ENCODE results near the gene SLC25A12.
"Not testable (repeated sequence)": the region's sequence is repeated elsewhere in the genome, so short reads cannot be mapped to it uniquely, and the experiment has no call there.

SLC25A12 gene

GRCh38 chr2:171792157-171792556, 101.9 kb downstream of the SLC25A12 start:
- DNase-seq (ENCODE audit: low read depth in 1 of 2, low spot score in 1 of 2): no peak

GRCh38 chr2:171791361-171791760, 102.7 kb downstream of the SLC25A12 start:
- no peak for DNase-seq (ENCODE audit: low read depth in 1 of 2, low spot score in 1 of 2)

- no peak for DNase-seq (ENCODE audit: low read depth in 1 of 2, low spot score in 1 of 2)
Observed at GRCh38 chr2:171789956-171790355, 104.1 kb downstream of the SLC25A12 start.

- DNase-seq (ENCODE audit: low read depth in 1 of 2, low spot score in 1 of 2): no peak
Observed at GRCh38 chr2:171788316-171788993, 105.6 kb downstream of the SLC25A12 start.

- no peak for DNase-seq (ENCODE audit: low read depth in 1 of 2, low spot score in 1 of 2)
Observed at GRCh38 chr2:171787333-171788072, 106.5 kb downstream of the SLC25A12 start.

GRCh38 chr2:171785450-171785849, 108.6 kb downstream of the SLC25A12 start:
- DNase-seq (ENCODE audit: low read depth in 1 of 2, low spot score in 1 of 2): no peak

GRCh38 chr2:171778515-171778914, 115.5 kb downstream of the SLC25A12 start:
- no peak for DNase-seq (ENCODE audit: low read depth in 1 of 2, low spot score in 1 of 2)

- not testable (repeated sequence) for DNase-seq (ENCODE audit: low read depth in 1 of 2, low spot score in 1 of 2)
Observed at GRCh38 chr2:171774581-171774980, 119.5 kb downstream of the SLC25A12 start.

- DNase-seq (ENCODE audit: low read depth in 1 of 2, low spot score in 1 of 2): no peak
Observed at GRCh38 chr2:171772373-171772772, 121.7 kb downstream of the SLC25A12 start.

GRCh38 chr2:171771463-171771862, 122.6 kb downstream of the SLC25A12 start:
- DNase-seq (ENCODE audit: low read depth in 1 of 2, low spot score in 1 of 2): no peak

- no peak for DNase-seq (ENCODE audit: low read depth in 1 of 2, low spot score in 1 of 2)
Observed at GRCh38 chr2:171763602-171764001, 130.4 kb downstream of the SLC25A12 start.

GRCh38 chr2:171762879-171763573, 131.0 kb downstream of the SLC25A12 start:
- no peak for DNase-seq (ENCODE audit: low read depth in 1 of 2, low spot score in 1 of 2)

- DNase-seq (ENCODE audit: low read depth in 1 of 2, low spot score in 1 of 2): not testable (repeated sequence)
Observed at GRCh38 chr2:171761176-171761575, 132.9 kb downstream of the SLC25A12 start.

GRCh38 chr2:171758762-171759161, 135.3 kb downstream of the SLC25A12 start:
- not testable (repeated sequence) for DNase-seq (ENCODE audit: low read depth in 1 of 2, low spot score in 1 of 2)

- no peak for DNase-seq (ENCODE audit: low read depth in 1 of 2, low spot score in 1 of 2)
Observed at GRCh38 chr2:171754254-171754939, 139.6 kb downstream of the SLC25A12 start.

GRCh38 chr2:171747371-171747770, 146.7 kb downstream of the SLC25A12 start:
- no peak for DNase-seq (ENCODE audit: low read depth in 1 of 2, low spot score in 1 of 2)

GRCh38 chr2:171745806-171746205, 148.2 kb downstream of the SLC25A12 start:
- no peak for DNase-seq (ENCODE audit: low read depth in 1 of 2, low spot score in 1 of 2)

- DNase-seq (ENCODE audit: low read depth in 1 of 2, low spot score in 1 of 2): no peak
Observed at GRCh38 chr2:171745141-171745540, 148.9 kb downstream of the SLC25A12 start.

- no peak for DNase-seq (ENCODE audit: low read depth in 1 of 2, low spot score in 1 of 2)
Observed at GRCh38 chr2:171742760-171743159, 151.3 kb downstream of the SLC25A12 start.

- DNase-seq (ENCODE audit: low read depth in 1 of 2, low spot score in 1 of 2): no peak
Observed at GRCh38 chr2:171741189-171741588, 152.9 kb downstream of the SLC25A12 start.

- DNase-seq (ENCODE audit: low read depth in 1 of 2, low spot score in 1 of 2): no peak
Observed at GRCh38 chr2:171735991-171736710, 157.9 kb downstream of the SLC25A12 start.
